H1 (cell line): ENCODE data around the gene TBC1D2B. TPM values are rescaled to one million over a fixed set of nuclear protein-coding genes. Genes with fewer than 3 reads are reported as not detected.

Experiments
- CTCF ChIA-PET: fragments of 300-600 bp; sonication (Branson Sonifier 250); formaldehyde crosslinking; loops from one replicate; lab custom pipeline; 2021; ENCODE audit not compliant: partially characterized antibody; lab: Charles Lee
- POLR2A ChIA-PET: fragments of 300-600 bp; sonication (Branson Sonifier 250); formaldehyde crosslinking; loops from one replicate; lab custom pipeline; 2021; ENCODE audit warnings: inconsistent platforms; ENCODE audit not compliant: partially characterized antibody; lab: Charles Lee
- DNase-seq, 2 experiments: peaks; one replicate each; pipeline versions ENCODE4 v3.0.0 to v3.0.0-alpha.2; 2010 to 2022; ENCODE audit warnings: low spot score in 2 of 2, low read depth in 1 of 2, mixed read lengths in 1 of 2
- FAIRE-seq: peaks from 2 replicates; lab custom pipeline; 2011; peaks lifted over from hg19 to GRCh38; lab: Jason Lieb, UNC
- H2AFZ ChIP-seq: 2 replicates; pipeline ENCODE4 v1.8.1; 2012; ENCODE audit warnings: low read length, inconsistent platforms
- H2AK5ac ChIP-seq: 2 replicates; pipeline ENCODE4 v1.6.1; 2013; ENCODE audit warnings: low read depth, low read length
- H2BK120ac ChIP-seq: replicated peaks from 2 replicates; pipeline ENCODE3; 2013; ENCODE audit warnings: low read depth, low read length, inconsistent platforms
- H2BK12ac ChIP-seq: 2 replicates; pipeline ENCODE4 v1.6.1; 2013; ENCODE audit warnings: low read depth, low read length
- H2BK15ac ChIP-seq: 2 replicates; pipeline ENCODE4 v1.6.1; 2013; ENCODE audit warnings: low read length
- H2BK20ac ChIP-seq: 2 replicates; pipeline ENCODE4 v1.6.1; 2013; ENCODE audit warnings: low read length
- H2BK5ac ChIP-seq: 2 replicates; pipeline ENCODE4 v1.6.1; 2013; ENCODE audit warnings: low read depth, low read length
- H3K14ac ChIP-seq: 2 replicates; pipeline ENCODE4 v1.6.1; 2013; ENCODE audit warnings: inconsistent platforms; ENCODE audit not compliant: insufficient read length
- H3K18ac ChIP-seq: 2 replicates; pipeline ENCODE4 v1.6.1; 2013; ENCODE audit warnings: low read length; ENCODE audit errors: extremely low read depth
- H3K23ac ChIP-seq: 2 replicates; pipeline ENCODE4 v1.6.1; 2013; ENCODE audit warnings: inconsistent platforms; ENCODE audit not compliant: insufficient read length
- H3K23me2 ChIP-seq: 2 replicates; pipeline ENCODE4 v1.6.1; 2013; ENCODE audit warnings: low read depth, low read length
- H3K27ac ChIP-seq: 2 replicates; pipeline ENCODE4 v1.6.1; 2011; ENCODE audit warnings: low read depth, low read length, inconsistent platforms
- H3K27me3 ChIP-seq, 4 experiments: replicated peaks in 1 of 4; 1 replicate in 1 of 4; 2 replicates in 3 of 4; pipeline versions ENCODE4 v1.6.1 to v1.8.1; 2011 to 2013; ENCODE audit warnings: low read length in 3 of 4, mild to moderate bottlenecking in 3 of 4, inconsistent platforms in 2 of 4, mixed read lengths in 2 of 4, moderate library complexity in 1 of 4; ENCODE audit not compliant: control insufficient read depth in 3 of 4, insufficient read depth in 3 of 4; ENCODE audit errors: extremely low read depth in 1 of 4
- H3K36me3 ChIP-seq, 4 experiments: 2 replicates each; pipeline versions ENCODE4 v1.6.1 to v1.8.1; 2011 to 2013; ENCODE audit warnings: mild to moderate bottlenecking in 4 of 4, low read length in 3 of 4, moderate library complexity in 2 of 4, control low read depth in 1 of 4, inconsistent platforms in 1 of 4; ENCODE audit not compliant: insufficient read depth in 4 of 4, control insufficient read depth in 2 of 4
- H3K4ac ChIP-seq: replicated peaks from 2 replicates; pipeline ENCODE3; 2013; ENCODE audit warnings: low read length, low read depth, mixed read lengths, inconsistent platforms; ENCODE audit not compliant: insufficient read length
- H3K4me1 ChIP-seq, 4 experiments: replicated peaks in 1 of 4; 1 replicate in 1 of 4; 2 replicates in 3 of 4; pipeline versions ENCODE4 v1.6.1 to v1.8.1; 2011 to 2013; ENCODE audit warnings: low read length in 3 of 4, inconsistent platforms in 2 of 4, mixed read lengths in 1 of 4; ENCODE audit not compliant: insufficient read depth in 4 of 4, control insufficient read depth in 3 of 4
- H3K4me2 ChIP-seq, 2 experiments: 2 replicates each; pipeline versions ENCODE4 v1.6.1 to v1.8.1; 2011 to 2013; ENCODE audit warnings: low read depth in 2 of 2, low read length in 2 of 2, control low read depth in 1 of 2, inconsistent platforms in 1 of 2, mild to moderate bottlenecking in 1 of 2; ENCODE audit not compliant: insufficient read depth in 1 of 2
- H3K4me3 ChIP-seq, 4 experiments: fragments of 200-600, 300-600 bp in 1 of 4; sonication (generic), shearing (Covaris generic), sonication (Bioruptor Twin) in 1 of 4; 2 replicates each; pipeline versions ENCODE4 v1.5.1 to v1.8.1; 2011 to 2016; ENCODE audit warnings: low read length in 4 of 4, low read depth in 3 of 4, control low read depth in 2 of 4, inconsistent platforms in 2 of 4, mild to moderate bottlenecking in 2 of 4, mixed read lengths in 1 of 4, moderate library complexity in 1 of 4; ENCODE audit not compliant: insufficient read depth in 2 of 4; ENCODE audit errors: extremely low read depth in 1 of 4
- H3K56ac ChIP-seq: replicated peaks from 2 replicates; pipeline ENCODE3; 2013; ENCODE audit warnings: low read depth, mild to moderate bottlenecking, mixed read lengths, low read length, inconsistent platforms; ENCODE audit not compliant: insufficient read length
- H3K79me1 ChIP-seq: 2 replicates; pipeline ENCODE4 v1.6.1; 2013; ENCODE audit warnings: low read depth, low read length, control low read depth
- H3K79me2 ChIP-seq, 2 experiments: 2 replicates each; pipeline versions ENCODE4 v1.6.1 to v1.8.1; 2012 to 2013; ENCODE audit warnings: low read length in 2 of 2, mild to moderate bottlenecking in 2 of 2, inconsistent platforms in 1 of 2; ENCODE audit not compliant: insufficient read depth in 2 of 2, control insufficient read depth in 1 of 2
- H3K9ac ChIP-seq, 4 experiments: replicated peaks in 1 of 4; 1 replicate in 1 of 4; 2 replicates in 3 of 4; pipeline versions ENCODE4 v1.6.1 to v1.8.1; 2011 to 2013; ENCODE audit warnings: low read depth in 3 of 4, low read length in 3 of 4, control low read depth in 2 of 4, mild to moderate bottlenecking in 2 of 4, moderate library complexity in 2 of 4, inconsistent platforms in 1 of 4; ENCODE audit errors: extremely low read depth in 1 of 4
- H3K9me3 ChIP-seq, 2 experiments: 2 replicates each; pipeline versions ENCODE4 v1.6.1 to v1.8.1; 2012 to 2013; ENCODE audit warnings: mild to moderate bottlenecking in 2 of 2, moderate library complexity in 2 of 2, control low read depth in 1 of 2, inconsistent platforms in 1 of 2, low read depth in 1 of 2, low read length in 1 of 2, mixed read lengths in 1 of 2; ENCODE audit not compliant: insufficient read depth in 2 of 2
- H4K20me1 ChIP-seq, 2 experiments: replicated peaks in 1 of 2; 2 replicates each; pipeline versions ENCODE3 to v1.8.1; 2011 to 2013; ENCODE audit warnings: inconsistent platforms in 2 of 2, low read length in 2 of 2, mild to moderate bottlenecking in 1 of 2; ENCODE audit not compliant: insufficient read depth in 2 of 2, control insufficient read depth in 1 of 2
- H4K5ac ChIP-seq: 2 replicates; pipeline ENCODE4 v1.6.1; 2013; ENCODE audit warnings: low read length, low read depth, mixed read lengths, inconsistent platforms; ENCODE audit not compliant: insufficient read length
- H4K8ac ChIP-seq: 2 replicates; pipeline ENCODE4 v1.8.0; 2013; ENCODE audit warnings: mild to moderate bottlenecking, moderate library complexity, low read length, inconsistent platforms; ENCODE audit not compliant: insufficient read depth; ENCODE audit errors: extremely low read depth
- H4K91ac ChIP-seq: replicated peaks from 2 replicates; pipeline ENCODE3; 2013; ENCODE audit warnings: low read length, mixed read lengths, inconsistent platforms; ENCODE audit not compliant: insufficient read length
- CHD1 ChIP-seq: IDR thresholded peaks from 2 replicates; pipeline ENCODE4 v1.6.1; 2012; ENCODE audit warnings: low read depth, low read length, improper control_type of control experiment
- CHD2 ChIP-seq: IDR thresholded peaks from 2 replicates; pipeline ENCODE4 v1.6.1; 2012; ENCODE audit warnings: low read length, improper control_type of control experiment
- CREB1 ChIP-seq: IDR thresholded peaks from 2 replicates; pipeline ENCODE4 v1.6.1; 2012; ENCODE audit warnings: inconsistent platforms
- HDAC2 ChIP-seq, 2 experiments: fragments of 300-600 bp in 1 of 2; sonication (generic) in 1 of 2; IDR thresholded peaks; 2 replicates each; pipeline ENCODE4 v1.6.1; 2011 to 2012; ENCODE audit warnings: low read depth in 2 of 2, low read length in 2 of 2, mild to moderate bottlenecking in 2 of 2, moderate library complexity in 2 of 2, borderline replicate concordance in 1 of 2, inconsistent platforms in 1 of 2
- JUN ChIP-seq: IDR thresholded peaks from 2 replicates; pipeline ENCODE4 v1.6.1; 2011; ENCODE audit warnings: low read depth, mild to moderate bottlenecking, improper control_type of control experiment, low read length
- KDM5A ChIP-seq: fragments of 200-600 bp; IDR thresholded peaks from 2 replicates; pipeline ENCODE4 v1.7.1; 2012; ENCODE audit warnings: mild to moderate bottlenecking, low read length, inconsistent platforms, mixed read lengths
- SP1 ChIP-seq: IDR thresholded peaks from 2 replicates; pipeline ENCODE4 v1.6.1; 2011; ENCODE audit warnings: low read depth, low read length
- SP4 ChIP-seq: IDR thresholded peaks from 2 replicates; pipeline ENCODE4 v1.6.1; 2012; ENCODE audit warnings: low read length, inconsistent platforms
- TBP ChIP-seq: IDR thresholded peaks from 2 replicates; pipeline ENCODE4 v1.6.1; 2011; ENCODE audit warnings: low read depth, low read length, improper control_type of control experiment
- WGBS, 2 experiments: shearing (Covaris generic) in 1 of 2; methylation state at CpG; one replicate each; pipeline versions ENCODE4 v1.1.6 to v1.1.7; 2013 to 2015; ENCODE audit warnings: low lambda C conversion rate in 2 of 2, mixed read lengths in 2 of 2, inconsistent platforms in 1 of 2, low coverage in 1 of 2, missing lambda C conversion rate in 1 of 2; ENCODE audit not compliant: insufficient replicate concordance in 2 of 2, insufficient coverage in 1 of 2, insufficient read length in 1 of 2; ENCODE audit errors: extremely low coverage in 1 of 2, missing lambda C conversion rate in 1 of 2; 5-methylcytosine and 5-hydroxymethylcytosine counted together
- polyA plus RNA-seq, 7 experiments: library from polyadenylated mRNA; depleted of rRNA in 3 of 7; stranded (reverse) in 5 of 7; unstranded in 2 of 7; fragments of >200 nt in 5 of 7; fragments of 200-250 nt in 2 of 7; gene quantifications; 1 replicate in 5 of 7; 2 replicates in 1 of 7; 4 replicates in 1 of 7; pipeline versions ENCODE4 v1.2.1 to v1.2.3, GENCODE V29; 2011 to 2013; ENCODE audit warnings: missing spikeins in 2 of 7, mixed read lengths in 2 of 7
- total RNA-seq: library from RNA; stranded (reverse); fragmentation: NEBNext Ultra II Directional; extraction: Animal tissue kit (Norgen Biotek cat#: 25700); gene quantifications from 2 replicates; pipeline ENCODE4 v1.2.1, GENCODE V29; 2021

Gene TBC1D2B
- total and polyA plus RNA-seq, 2 of the 8 experiments (the other 6 are each of a cell fraction or from before 2014, with no cell fraction given): 11.9 to 19.5 TPM

DNA sequence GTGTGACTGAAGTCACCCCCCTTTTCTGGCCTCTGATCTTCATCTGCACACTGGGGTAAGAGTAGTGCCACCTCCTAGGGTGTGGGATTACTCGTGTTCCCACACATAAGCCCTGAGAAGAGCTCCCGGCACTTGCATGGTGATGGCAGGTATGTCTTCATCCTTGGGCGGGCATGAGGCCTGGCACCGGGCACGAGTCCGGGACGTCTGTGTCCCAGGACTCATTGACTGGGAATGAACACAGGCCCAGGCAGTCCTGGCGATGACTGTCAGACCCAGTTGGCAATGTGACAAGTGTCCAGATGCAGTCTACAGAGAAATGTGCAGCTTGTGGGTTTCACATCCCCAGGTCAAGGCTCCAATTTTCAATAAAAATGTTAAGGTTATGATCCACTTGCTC lies 78.9 kb downstream of the TBC1D2B start:
- Histone ChIP-seq H2BK20ac (no peak overlapping the region), H3K18ac (no peak overlapping the region), H3K27me3 (no peaks in the 10 kb centered on the region), H2BK120ac (no peak overlapping the region), H3K56ac (no peak overlapping the region), H3K4me3 (no peak overlapping the region), H3K4me1 (peaks cover 0 to 4% (median 0%) of the 10 kb centered on the region in 4 experiments; a peak in 1 of 7 replicates), H2BK5ac (no peak overlapping the region), H3K79me1 (no peaks in the 10 kb centered on the region), H2BK15ac (no peak overlapping the region), H2AFZ (no peak overlapping the region), H3K23ac (no peak overlapping the region), H2AK5ac (no peak overlapping the region), H4K91ac (no peak overlapping the region), H3K4ac (no peak overlapping the region), H4K8ac (no peak overlapping the region), H3K27ac (no peak overlapping the region), H2BK12ac (no peak overlapping the region), H3K23me2 (no peaks in the 10 kb centered on the region), H3K14ac (no peak overlapping the region), H3K36me3 (peaks cover 0 to 8% (median 2%) of the 10 kb centered on the region in 4 experiments; a peak in 2 of 8 replicates), H3K9me3 (no peaks in the 10 kb centered on the region), H4K5ac (no peak overlapping the region), H3K79me2 (no peaks in the 10 kb centered on the region), H3K4me2 (no peak overlapping the region), H3K9ac (no peak overlapping the region), H4K20me1 (peaks cover 2 to 5% of the 10 kb centered on the region in 2 experiments)
- no peak for FAIRE-seq
- no peak for TF ChIP-seq SP4
- TF ChIP-seq CREB1: no peak
- TF ChIP-seq CHD2: no peak
- TF ChIP-seq TBP: no peak
- no peak for TF ChIP-seq HDAC2 (IDR thresholded peaks at IDR 0.05; ENCODE audit: borderline replicate concordance in 1 of 2, low read depth in 2 of 2, low read length in 2 of 2)
- TF ChIP-seq CHD1: no peak
- TF ChIP-seq JUN: no peak
- no peak for TF ChIP-seq SP1
- TF ChIP-seq KDM5A: no peak
- ChIA-PET CTCF (interaction anchor here (1.0 to 10.1 kb wide), 15 partner anchors 9 to 260 kb away, joined by 3 to 226 read pairs (median 10); no protein-coding TSS in a partner anchor), POLR2A (interaction anchor here (1.4 kb wide), 1 partner anchor 10 kb away, joined by 4 read pairs; no protein-coding TSS in a partner anchor)
- DNase-seq: no peak
- 88% methylated on average over 8 of the region's 8 CpGs; no CpG with 5 or more reads in 1 of the 2 experiments for WGBS, 2 experiments
